KOPT-K1 (cell line): ENCODE data around the gene NOP56.
"Not testable (repeated sequence)": the region's sequence is repeated elsewhere in the genome, so short reads cannot be mapped to it uniquely, and the experiment has no call there.

ENCODE experiments used
- H3K27ac ChIP-seq: fragments of 200-600 bp; sonication (generic); 2 replicates; pipeline ENCODE4 v1.5.1; 2016; ENCODE audit warnings: antibody characterized with exemption, mild to moderate bottlenecking, low read depth, low read length; ENCODE audit not compliant: poor library complexity, severe bottlenecking
- H3K36me3 ChIP-seq: fragments of 200-600 bp; sonication (generic); 2 replicates; pipeline ENCODE4 v1.5.1; 2017; ENCODE audit warnings: antibody characterized with exemption, mild to moderate bottlenecking, low read length, moderate library complexity; ENCODE audit not compliant: insufficient read depth
- H3K9me3 ChIP-seq: fragments of 200-600 bp; sonication (generic); 2 replicates; pipeline ENCODE4 v1.5.1; 2017; ENCODE audit warnings: antibody characterized with exemption, low read length, mild to moderate bottlenecking; ENCODE audit not compliant: insufficient read depth, poor library complexity, severe bottlenecking

Gene NOP56

DNA sequence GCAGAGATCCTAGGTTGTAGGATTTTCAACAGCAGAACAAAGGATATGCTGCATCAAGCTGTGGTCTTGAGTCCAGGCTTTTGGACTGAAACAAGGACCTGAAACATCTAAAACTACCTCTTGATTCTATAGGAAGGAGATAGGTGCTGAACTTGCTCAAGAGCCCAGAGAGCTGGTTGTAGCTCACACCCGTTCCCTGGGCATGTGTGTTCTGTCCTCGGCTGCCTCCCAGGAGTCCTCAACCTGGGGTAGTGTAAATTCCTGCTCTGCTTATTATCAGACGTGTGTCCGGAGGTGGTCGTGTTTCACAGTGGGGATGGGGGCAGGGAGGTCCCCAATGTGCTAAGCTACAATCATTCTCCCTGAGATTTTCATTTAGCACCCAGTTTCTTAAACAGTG lies 4.8 kb downstream of the NOP56 start:
- no peak overlapping the region for H3K27ac ChIP-seq
- no peaks in the 10 kb centered on the region for H3K9me3 ChIP-seq
- peaks cover 95% of the 10 kb centered on the region for H3K36me3 ChIP-seq

DNA sequence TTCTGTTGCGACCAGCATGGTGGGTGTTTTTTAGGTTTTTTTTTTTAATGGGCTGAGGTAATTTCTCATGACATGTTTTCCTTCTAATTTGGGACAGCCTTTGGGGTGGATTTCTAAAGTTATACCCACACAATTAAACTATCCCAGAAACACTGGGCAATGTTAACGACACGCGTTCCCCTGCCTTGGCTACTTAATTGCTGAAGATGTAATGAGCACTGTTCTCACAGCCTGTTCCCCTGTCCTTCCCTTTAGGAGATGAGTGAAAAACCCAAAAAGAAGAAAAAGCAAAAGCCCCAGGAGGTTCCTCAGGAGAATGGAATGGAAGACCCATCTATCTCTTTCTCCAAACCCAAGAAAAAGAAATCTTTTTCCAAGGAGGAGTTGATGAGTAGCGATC lies 5.2 kb downstream of the NOP56 start:
- Histone ChIP-seq H3K36me3 (peaks cover 99% of the 10 kb centered on the region), H3K9me3 (no peaks in the 10 kb centered on the region), H3K27ac (no peak overlapping the region)

DNA sequence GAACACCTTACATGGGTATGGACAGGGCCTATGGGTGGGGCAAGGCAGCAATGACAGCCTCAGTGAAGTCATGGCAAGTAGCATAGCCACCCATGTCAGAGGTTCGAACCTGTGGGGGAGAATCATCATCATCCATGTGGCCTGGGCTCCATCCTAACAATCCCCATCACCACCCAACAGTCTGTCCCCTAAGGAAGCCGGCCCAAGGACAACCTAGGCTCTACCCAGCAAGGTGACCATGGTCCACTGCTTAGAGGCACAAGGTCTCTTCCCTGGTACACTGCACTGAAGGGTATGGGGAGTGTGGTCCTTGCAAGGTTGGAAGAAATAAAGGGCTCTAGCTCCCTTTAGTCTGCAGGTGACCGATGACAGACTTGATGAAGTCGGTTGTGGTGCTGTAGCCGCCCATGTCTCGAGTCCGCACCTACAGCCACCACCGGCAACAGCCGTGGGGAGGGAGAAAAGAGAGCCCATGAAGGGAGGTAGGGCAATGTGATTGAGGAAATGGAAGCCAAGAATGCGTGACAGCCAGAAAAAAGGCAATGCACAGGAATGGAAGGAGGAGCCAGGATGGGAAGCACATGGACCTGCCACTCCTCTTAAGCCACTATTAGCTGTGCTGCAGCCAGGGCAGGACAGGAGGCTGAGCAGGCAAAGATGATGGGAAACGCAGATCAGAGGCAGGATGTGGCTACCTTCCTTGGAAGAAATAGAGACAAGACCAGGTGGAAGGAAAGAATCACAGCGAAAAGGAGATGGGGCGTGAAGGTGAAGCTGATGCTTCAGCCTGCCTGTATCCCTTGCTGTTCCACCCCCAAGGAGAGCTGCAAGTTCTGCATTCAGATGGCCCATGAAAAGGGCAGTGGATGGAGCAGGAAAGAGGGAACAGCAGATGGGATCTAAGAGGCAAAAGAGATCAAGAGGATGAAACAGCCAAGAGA lies 6.3 kb downstream of the NOP56 start:
- Histone ChIP-seq H3K36me3 (peaks cover 93% of the 10 kb centered on the region), H3K27ac (no peak overlapping the region), H3K9me3 (no peaks in the 10 kb centered on the region)

DNA sequence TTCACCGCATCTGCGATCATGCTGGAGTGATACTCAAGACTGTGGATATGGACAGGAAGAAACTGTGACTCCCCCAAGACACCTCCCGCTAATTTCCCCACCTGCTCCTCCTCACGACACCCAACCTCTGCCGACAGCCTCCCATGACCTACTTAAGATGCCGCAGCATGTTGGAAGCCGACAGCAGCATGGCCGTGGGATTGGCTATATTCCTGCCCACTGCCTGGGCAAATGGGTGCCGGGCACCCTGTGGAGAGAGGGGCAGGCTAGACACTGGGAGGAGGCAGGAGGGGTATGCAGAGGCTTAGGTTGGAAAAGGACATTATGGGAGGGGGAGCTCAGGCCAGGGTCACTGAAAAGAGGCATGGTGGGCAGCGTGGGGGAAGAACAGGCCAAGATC lies 7.1 kb downstream of the NOP56 start:
- peaks cover 84% of the 10 kb centered on the region for H3K36me3 ChIP-seq
- H3K27ac ChIP-seq = no peak overlapping the region
- H3K9me3 ChIP-seq = no peaks in the 10 kb centered on the region

DNA sequence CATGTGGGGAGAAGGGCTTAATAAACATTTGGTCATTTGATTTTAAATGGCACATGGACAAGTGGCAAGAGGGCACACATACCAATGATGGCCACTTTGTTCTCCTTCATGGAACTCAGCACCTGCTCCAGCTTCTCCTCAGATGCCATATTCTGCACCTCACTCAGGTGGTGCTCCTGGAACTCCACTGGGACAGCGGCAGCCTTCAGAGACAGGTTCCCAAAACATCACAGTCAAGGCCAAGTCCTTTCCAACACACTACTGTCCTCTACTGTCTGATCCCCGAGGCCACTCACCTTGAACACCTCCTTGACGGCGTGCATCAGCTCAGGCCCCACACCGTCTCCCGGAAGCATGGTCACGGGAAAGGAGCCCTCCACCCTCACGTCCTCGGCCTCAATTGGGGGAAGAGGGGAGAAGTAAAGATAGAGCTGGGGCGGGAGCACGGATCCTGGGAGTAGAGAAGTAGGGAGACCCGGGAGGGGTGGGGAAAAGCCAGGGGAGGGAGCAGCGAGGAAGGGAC lies 11.0 kb downstream of the NOP56 start:
- Histone ChIP-seq H3K27ac (peak overlapping the region; percentile 62), H3K36me3 (peaks cover 46% of the 10 kb centered on the region), H3K9me3 (no peaks in the 10 kb centered on the region)

DNA sequence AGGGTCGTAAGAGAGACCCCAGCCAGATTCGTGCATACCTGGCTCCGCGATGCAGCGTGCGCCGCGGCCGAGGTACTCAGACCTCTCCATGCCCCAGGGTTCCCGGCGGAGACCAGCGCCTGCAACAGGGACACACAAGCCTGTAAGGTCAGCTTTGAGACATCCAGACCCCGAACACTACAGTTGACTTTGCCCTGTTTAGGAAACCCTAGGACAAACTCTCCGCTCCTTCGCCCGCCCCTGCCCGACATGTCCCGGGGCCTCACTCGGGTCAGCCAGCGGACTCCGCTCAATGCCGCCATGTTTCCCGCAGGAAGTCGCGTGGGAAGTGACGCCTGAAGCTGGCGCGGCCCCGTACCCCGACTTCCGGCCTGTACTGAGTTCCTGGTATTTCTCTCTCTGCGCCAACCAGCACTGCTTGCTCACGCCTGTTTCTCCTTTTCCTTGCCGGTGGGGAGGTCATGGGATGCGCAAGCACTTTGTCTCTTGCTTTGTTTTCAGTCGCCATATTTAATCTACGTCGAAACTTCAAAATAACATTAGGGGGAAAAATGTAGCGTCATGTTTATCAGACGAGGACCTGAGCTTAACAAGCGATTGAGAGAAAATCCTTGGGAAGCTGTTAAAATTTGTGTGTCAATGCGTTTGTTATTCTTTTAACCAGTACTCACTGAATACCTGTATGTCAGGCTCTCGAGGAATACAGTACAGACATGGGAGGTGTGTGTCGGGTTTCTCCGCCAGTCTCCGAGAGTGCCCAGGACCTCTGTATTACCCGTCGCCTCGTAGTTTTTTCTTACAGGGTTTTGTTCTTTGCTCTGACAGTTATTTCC lies 11.7 kb downstream of the NOP56 start, which contains the start of gene IDH3B:
TSS of gene IDH3B (minus strand) at position 330 of the 833 bp plus-strand sequence. CDS start at position 302, 28 bp downstream.
- Histone ChIP-seq H3K36me3 (peaks cover 39% of the 10 kb centered on the region), H3K27ac (peak within 1 kb of the TSS; percentile 62), H3K9me3 (no peaks in the 10 kb centered on the region)

DNA sequence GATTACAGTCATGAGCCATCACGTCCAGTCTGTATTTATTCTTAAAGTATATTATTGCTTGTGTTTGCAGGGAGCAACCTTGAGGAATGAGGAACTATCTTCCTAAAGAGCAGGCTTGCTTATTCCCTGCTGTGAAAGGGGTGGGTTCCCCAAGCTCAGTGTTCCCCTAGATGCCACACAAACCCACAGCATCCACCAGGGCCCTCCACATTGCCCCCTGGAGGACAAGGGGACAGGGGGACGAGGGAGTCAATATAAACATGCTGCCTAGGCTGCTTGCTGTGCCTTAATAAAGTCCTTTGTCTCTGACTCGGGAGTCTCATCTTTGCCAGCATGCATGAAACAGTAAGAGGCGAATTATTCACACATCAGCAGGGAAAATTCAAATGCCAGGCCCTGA lies 19.5 kb downstream of the NOP56 start:
- Histone ChIP-seq H3K27ac (no peak overlapping the region), H3K36me3 (no peaks in the 10 kb centered on the region), H3K9me3 (no peaks in the 10 kb centered on the region)

DNA sequence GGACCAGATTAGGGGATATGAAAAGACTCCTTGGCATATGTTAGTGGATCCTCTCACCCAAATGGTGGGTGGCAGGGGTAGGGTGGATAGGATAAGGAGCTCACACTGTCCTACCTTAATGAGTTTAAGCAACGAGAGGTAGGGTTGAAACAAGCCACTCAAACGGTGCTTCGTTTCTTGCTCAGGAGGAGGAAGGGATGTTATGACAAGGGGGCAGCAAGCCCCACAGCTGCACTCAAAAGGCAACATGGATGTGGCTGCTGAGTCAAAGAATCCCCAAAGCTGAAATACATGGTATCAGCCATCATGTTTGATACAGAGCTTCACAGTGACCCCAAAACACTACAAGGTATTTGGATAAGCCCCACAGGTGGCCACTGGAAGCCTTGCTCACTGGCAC lies 20.0 kb downstream of the NOP56 start:
- no peaks in the 10 kb centered on the region for H3K9me3 ChIP-seq
- no peaks in the 10 kb centered on the region for H3K36me3 ChIP-seq
- H3K27ac ChIP-seq = no peak overlapping the region

DNA sequence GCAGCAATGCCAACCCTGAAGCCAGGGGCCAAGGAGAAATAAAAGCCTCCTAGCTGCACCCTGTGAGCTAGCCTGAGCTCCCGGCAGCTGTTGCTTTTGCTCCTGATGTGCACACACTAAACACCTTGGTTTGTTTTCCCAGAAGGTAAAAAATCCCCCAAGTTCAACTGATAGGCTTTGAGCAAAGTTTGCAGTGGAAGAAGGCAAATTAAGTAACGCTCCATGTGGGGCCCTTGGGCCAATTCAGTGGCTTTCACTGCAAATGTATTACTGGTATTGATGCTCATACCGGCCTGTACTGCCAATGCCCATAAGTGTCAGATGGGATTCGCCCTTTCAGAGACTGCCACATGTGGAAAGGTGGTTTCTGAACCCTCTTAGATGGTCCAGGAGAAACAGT lies 21.0 kb downstream of the NOP56 start:
- H3K9me3 ChIP-seq = no peaks in the 10 kb centered on the region
- no peaks in the 10 kb centered on the region for H3K36me3 ChIP-seq
- H3K27ac ChIP-seq = no peak overlapping the region

DNA sequence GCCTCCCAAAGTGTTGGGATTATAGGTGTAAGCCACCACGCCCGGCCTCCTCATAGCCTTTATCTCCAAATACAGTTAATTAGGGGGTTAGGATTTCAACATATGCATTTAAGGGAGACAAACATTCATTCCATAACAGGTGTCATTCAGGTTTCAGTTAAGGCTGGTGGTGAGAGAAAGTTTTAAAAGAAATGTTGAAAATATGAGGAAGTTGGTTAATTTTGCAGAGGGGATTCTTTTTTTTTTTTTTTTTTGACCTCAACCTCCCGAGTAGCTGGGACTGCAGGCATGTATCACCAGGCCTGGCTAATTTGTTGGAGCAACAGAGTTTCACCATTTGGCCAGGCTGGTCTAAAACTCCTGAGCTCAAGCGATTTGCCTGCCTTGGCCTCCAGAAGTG lies 27.6 kb downstream of the NOP56 start:
- H3K27ac ChIP-seq = no peak overlapping the region
- H3K9me3 ChIP-seq = no peaks in the 10 kb centered on the region
- no peaks in the 10 kb centered on the region for H3K36me3 ChIP-seq

DNA sequence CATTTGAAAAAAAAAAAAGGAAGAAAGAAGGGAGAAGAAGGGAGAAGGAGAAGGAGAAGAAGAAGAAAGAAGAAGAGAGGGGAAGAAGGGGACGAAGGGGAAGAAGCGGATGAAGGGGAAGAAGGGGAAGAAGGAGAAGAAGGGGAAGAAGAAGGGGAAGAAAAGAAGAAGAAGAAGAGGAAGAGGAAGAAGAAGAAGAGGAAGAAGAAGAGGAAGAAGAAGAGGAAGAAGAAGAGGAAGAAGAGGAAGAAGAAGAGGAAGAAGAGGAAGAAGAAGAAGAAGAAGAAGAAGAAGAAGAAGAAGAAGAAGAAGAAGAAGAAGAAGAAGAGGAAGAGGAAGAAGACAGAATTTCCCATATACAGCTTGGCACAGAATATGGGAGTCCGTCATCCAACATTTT lies 29.6 kb downstream of the NOP56 start:
- not testable (repeated sequence) for H3K27ac ChIP-seq, H3K36me3 ChIP-seq, H3K9me3 ChIP-seq

DNA sequence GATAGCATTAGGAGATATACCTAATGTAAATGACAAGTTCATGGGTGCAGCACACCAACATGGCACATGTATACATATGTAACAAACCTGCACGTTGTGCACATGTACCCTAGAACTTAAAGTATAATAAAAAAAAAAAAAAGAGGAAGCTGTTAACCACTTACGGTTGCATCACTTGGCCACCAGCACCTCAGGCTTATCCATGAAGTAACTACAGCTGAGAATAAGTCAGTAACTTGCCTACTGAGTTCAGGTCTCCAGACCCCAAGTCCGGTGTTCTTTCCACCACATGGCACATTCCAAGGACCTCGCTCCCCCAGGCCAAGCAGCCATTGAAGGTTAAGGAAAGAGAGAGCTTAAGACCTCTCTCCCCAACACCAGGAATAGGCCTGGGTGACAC lies 32.4 kb downstream of the NOP56 start:
- H3K9me3 ChIP-seq, H3K27ac ChIP-seq, H3K36me3 ChIP-seq: not testable (repeated sequence)

DNA sequence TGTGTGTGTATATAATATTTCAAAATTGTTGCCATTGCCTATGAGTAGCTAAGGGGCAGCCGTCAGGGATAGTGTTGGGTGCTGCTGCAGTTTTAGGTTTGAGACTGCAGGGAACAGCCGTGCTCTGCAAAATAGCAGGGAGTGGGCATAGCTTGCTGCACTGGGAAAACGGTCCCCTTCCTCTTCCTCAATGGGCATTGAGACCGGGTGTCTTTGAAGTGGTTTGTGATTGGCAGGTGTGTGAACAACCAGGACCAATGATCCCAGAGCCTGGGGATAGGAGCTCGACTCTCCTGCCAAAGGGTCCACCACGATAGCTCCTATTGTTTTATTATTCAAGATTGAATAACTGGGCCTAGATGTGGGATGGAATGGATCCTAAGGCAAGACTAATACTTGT lies 35.1 kb downstream of the NOP56 start:
- H3K27ac ChIP-seq = no peak overlapping the region
- no peaks in the 10 kb centered on the region for H3K36me3 ChIP-seq
- no peaks in the 10 kb centered on the region for H3K9me3 ChIP-seq

DNA sequence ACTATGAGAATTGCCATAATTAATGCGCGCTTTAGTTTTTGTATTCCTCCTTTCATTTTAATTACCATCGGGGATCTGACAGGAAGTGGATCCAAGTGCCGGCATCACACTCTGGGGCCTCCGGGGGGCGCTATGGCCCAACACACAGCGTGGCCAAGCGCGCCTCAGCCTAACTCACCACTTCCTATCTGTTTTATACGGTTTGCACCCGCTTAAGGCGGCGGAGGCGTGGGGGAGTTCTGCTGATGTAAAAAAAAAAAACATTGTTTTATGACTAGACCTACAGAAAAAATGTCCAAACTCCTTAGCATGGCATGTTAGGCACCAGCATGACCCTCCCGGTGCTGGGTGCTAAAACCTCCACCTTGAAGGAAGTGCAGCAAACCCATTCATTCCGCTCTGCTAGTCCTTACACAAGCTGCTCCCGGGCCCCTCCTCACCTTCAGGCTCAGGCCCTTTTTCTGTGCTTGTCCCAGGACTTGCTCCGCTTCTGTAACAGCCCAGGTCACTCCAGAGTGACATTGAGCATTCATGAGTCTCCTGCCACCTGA lies 35.7 kb downstream of the NOP56 start:
- Histone ChIP-seq H3K36me3 (no peaks in the 10 kb centered on the region), H3K27ac (no peak overlapping the region), H3K9me3 (no peaks in the 10 kb centered on the region)

DNA sequence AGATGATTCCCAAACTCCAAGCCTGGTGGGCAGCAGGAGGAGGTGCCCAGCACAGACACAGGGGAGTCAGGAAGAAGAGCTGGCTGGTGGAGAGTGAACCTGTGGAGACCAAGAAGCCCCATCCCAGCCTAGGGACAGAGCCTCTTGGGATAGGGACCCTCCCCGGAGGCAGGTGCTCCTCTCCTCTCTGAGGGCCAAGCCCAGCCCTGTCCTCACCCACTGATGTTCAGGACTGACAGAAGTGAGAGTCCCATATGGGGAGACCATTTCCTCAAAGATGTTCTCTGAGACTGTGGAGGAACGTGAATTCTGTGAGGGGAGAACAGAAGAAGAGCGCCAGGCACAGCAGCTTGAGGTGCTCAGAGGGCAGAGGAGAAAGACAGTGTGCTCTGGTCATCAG lies 37.8 kb downstream of the NOP56 start:
- Histone ChIP-seq H3K27ac (no peak overlapping the region), H3K36me3 (no peaks in the 10 kb centered on the region), H3K9me3 (no peaks in the 10 kb centered on the region)
